Smooth muscle cell of the coronary artery (primary cell): ENCODE results near the gene KLK11. TPM values are rescaled to one million over a fixed set of nuclear protein-coding genes. Genes with fewer than 3 reads are reported as not detected.

ENCODE experiments used
- total RNA-seq: library from RNA; depleted of rRNA; stranded (reverse); fragments of >200 nt; gene quantifications from 2 replicates; pipeline ENCODE4 v1.2.3, GENCODE V29; 2014; ENCODE audit warnings: low replicate concordance

Gene KLK11
- not detected in 2 replicates for total RNA-seq

GRCh38 chr19:51026554-51026831 lies at the start of gene KLK11:
Gene KLK11, minus strand, starts transcription at chr19:51026616. Its CDS starts 985 bp downstream, at chr19:51025631.

GRCh38 chr19:51064534-51065220 lies 38.3 kb upstream of the KLK11 start, which contains the start of gene KLK13:
Gene KLK13, minus strand, starts transcription at chr19:51065092. Its CDS starts 25 bp downstream, at chr19:51065067.

GRCh38 chr19:51034704-51035103 lies 8.3 kb upstream of the KLK11 start, which contains the start of gene KLK12:
Gene KLK12, minus strand, starts transcription at chr19:51035002. Its CDS starts 381 bp downstream, at chr19:51034621.

GRCh38 chr19:51019544-51019925 lies 6.9 kb downstream of the KLK11 start, which contains the start of gene KLK10:
Gene KLK10, minus strand, starts transcription at chr19:51019709. Its CDS starts 579 bp downstream, at chr19:51019130.

GRCh38 chr19:51001515-51001914 lies 24.9 kb downstream of the KLK11 start, which contains the start of gene KLK8:
Gene KLK8, minus strand, starts transcription at chr19:51001604. Its CDS starts 437 bp downstream, at chr19:51001167.

GRCh38 chr19:50983625-50984292 lies 42.7 kb downstream of the KLK11 start, which contains the start of gene KLK7:
Gene KLK7, minus strand, starts transcription at chr19:50983917. Its CDS starts 1,518 bp downstream, at chr19:50982399.

Other genes with a start within 250 kb of the KLK11 start
- not detected in 2 replicates for gene ACP4, start 236.2 kb downstream of the KLK11 start, total RNA-seq
- gene KLK1, start 202.8 kb downstream of the KLK11 start, total RNA-seq = not detected in 2 replicates
- gene KLK15, start 193.0 kb downstream of the KLK11 start, total RNA-seq = not detected in 2 replicates
- not detected in 2 replicates for gene KLK3, start 171.7 kb downstream of the KLK11 start, total RNA-seq
- not detected in 2 replicates for gene KLK2, start 153.2 kb downstream of the KLK11 start, total RNA-seq
- not detected in 2 replicates for gene KLK4, start 115.2 kb downstream of the KLK11 start, total RNA-seq
- not detected in 2 replicates for gene KLK5, start 73.6 kb downstream of the KLK11 start, total RNA-seq
- gene KLK6, start 57.0 kb downstream of the KLK11 start, total RNA-seq = 0.08 TPM in 1 of 2 replicates, not detected in the other
- not detected in 2 replicates for gene KLK7, start 42.7 kb downstream of the KLK11 start, total RNA-seq
- not detected in 2 replicates for gene KLK8, start 25.0 kb downstream of the KLK11 start, total RNA-seq
- gene KLK10, start 6.9 kb downstream of the KLK11 start, total RNA-seq = not detected in 2 replicates
- not detected in 2 replicates for gene KLK12, start 8.4 kb upstream of the KLK11 start, total RNA-seq
- gene KLK13, start 38.5 kb upstream of the KLK11 start, total RNA-seq = not detected in 2 replicates
- gene KLK14, start 56.3 kb upstream of the KLK11 start, total RNA-seq = not detected in 2 replicates
- gene CTU1, start 81.8 kb upstream of the KLK11 start, total RNA-seq = 1.9 and 5.3 TPM in 2 replicates
- not detected in 2 replicates for gene SIGLEC9, start 98.3 kb upstream of the KLK11 start, total RNA-seq
- not detected in 2 replicates for gene SIGLEC7, start 115.7 kb upstream of the KLK11 start, total RNA-seq
- gene CD33, start 198.5 kb upstream of the KLK11 start, total RNA-seq = not detected in 2 replicates
- gene SIGLECL1, start 224.5 kb upstream of the KLK11 start, total RNA-seq = not detected in 2 replicates